22Rv1 (cell line): ENCODE data around the gene PRMT3.

Source experiments
- CTCF ChIP-seq: fragments of 450-650 bp; IDR thresholded peaks from 2 replicates; pipeline ENCODE4 v1.5.1; 2017; ENCODE audit warnings: mild to moderate bottlenecking
- ZFX ChIP-seq: fragments of 450-650 bp; IDR thresholded peaks from 2 replicates; pipeline ENCODE4 v1.6.1; 2017; ENCODE audit warnings: antibody characterized with exemption, borderline replicate concordance

GRCh38 chr11:20459865-20460264 lies 72.3 kb downstream of the PRMT3 start:
- no peak for TF ChIP-seq CTCF
- no peak for TF ChIP-seq ZFX
